G401 (cell line): ENCODE measurements around the gene KRT79. TPM values are rescaled to one million over a fixed set of nuclear protein-coding genes. Genes with fewer than 3 reads are reported as not detected.

Source experiments
- DNase-seq: peaks from one replicate; pipeline ENCODE4 v3.0.0-alpha.2; 2015; ENCODE audit warnings: low spot score
- in situ Hi-C: cut with HindIII; loops from 2 replicates; pipeline ENCODE4 v1.10.0; 2016; ENCODE audit warnings: low sequenced_read_pairs, mixed read lengths
- total RNA-seq: library from RNA; depleted of rRNA; stranded (reverse); fragments of >200 nt; shearing (Covaris generic); gene quantifications from 2 replicates; pipeline ENCODE4 v1.2.3, GENCODE V29; 2014; rRNA removed

Gene KRT79
- total RNA-seq, 1 experiment from 2014 or later = not detected

GRCh38 chr12:52784909-52785308 lies 49.2 kb downstream of the KRT79 start:
- DNase-seq = no peak
- in situ Hi-C loops = no loop called here

DNA sequence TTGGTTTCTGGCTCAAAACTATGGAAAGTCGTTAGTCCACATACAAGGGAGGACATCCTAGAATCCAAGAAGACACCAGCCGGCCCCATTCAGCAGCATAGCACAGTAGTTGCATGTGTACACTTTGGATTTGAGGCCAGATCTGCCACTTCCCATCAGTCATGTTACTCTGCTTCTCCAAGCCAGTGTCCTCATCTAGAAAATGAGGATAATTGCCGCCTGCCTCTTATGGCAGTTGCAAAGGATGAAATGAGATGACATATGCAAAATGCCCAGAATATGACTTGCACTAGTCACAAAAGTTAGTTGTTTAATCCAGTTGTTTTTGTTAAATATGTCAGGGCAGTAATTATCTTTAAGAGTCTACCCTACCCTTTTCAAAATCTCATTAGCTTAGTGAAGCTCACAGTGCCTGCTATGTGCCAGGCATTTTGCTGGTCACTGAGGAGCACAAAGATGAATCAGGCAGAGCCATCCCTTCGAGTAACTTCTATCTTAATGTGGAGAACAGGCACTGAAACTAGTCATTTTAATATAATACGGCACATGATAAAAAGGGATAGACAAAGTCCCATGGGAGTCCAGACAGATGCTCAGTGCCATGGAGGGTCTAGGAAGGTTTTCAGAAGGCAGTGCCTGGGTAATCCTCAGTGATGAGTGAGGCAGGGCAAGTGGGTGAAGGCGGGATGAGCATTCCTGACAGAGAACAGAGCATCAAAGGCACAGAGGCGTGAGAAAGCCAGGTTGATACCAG lies 50.4 kb downstream of the KRT79 start:
- in situ Hi-C loops = no loop called here
- DNase-seq = no peak

DNA sequence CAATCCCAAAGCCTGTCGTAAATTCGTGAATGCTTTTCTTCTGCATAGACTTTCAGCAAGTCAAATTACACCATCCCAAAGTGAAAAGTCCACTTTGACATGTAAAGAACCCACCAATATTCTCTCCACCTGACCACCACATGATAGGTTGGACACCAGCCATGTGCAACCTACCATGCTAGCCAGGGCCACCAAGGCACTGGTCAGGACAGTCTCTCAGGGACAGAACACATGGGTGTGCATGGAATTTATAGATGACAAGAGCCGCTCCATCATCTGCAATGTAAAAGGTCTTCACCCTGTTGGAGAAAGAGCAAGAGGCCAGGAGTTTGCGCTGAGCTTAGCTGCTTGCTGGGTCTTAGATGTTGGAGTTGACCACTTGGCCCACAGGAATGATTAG lies 51.6 kb downstream of the KRT79 start:
- in situ Hi-C loops = no loop called here
- DNase-seq = no peak

- in situ Hi-C loops = no loop called here
These were observed 52.6 kb downstream of the KRT79 start for GRCh38 chr12:52781399-52782082.

GRCh38 chr12:52779914-52780313 lies 54.2 kb downstream of the KRT79 start:
- in situ Hi-C loops = no loop called here
- no peak for DNase-seq

More at GRCh38 chr12:52781399-52782082, 52.6 kb downstream of the KRT79 start:
- DNase-seq = no peak

DNA sequence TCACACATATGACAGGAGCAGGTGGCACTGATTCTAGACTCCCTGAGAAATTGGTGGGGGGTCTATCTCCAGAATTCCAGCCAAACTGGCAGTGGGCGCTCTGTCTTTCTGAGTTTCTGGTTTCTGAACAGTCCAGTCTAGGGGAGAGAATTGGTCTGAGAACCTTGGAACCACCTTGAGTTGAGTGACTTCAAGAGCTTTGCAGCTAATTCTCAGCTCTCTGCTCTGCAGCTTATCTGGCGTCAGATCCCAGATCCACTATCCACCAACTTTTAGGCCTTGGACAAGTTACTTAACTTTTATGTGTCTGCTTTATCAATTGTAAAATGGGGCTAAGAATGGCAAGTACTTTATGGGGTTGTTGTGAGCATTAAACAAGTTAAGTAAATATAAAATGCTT lies 55.3 kb downstream of the KRT79 start:
- in situ Hi-C loops = no loop called here
- DNase-seq = no peak

DNA sequence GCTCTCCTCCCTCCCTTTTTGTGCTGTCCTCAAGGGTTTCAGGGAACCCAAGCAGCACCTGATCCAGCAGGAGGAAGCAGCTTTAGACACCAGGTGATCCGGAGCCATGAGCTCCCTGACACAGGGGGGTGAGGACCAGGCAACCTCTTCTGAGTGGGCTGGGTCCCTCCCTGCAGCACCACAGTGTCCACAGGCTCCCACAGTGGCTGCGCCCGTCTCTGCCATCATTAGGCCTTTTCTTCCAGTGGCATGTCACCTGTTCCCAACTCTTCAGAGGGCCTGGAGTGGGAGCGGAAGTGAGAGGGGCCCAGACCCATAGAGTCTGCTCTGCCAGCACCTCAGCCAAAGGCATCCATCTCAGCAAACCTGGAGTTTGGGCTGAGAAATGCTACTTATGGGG lies 56.5 kb downstream of the KRT79 start:
- in situ Hi-C loops = no loop called here
- no peak for DNase-seq

GRCh38 chr12:52776913-52777395 lies 57.2 kb downstream of the KRT79 start, which contains the start of gene KRT76:
TSS of gene KRT76 (minus strand) at chr12:52777345. CDS start at chr12:52777291, 54 bp downstream.
- in situ Hi-C loops = no loop called here
- DNase-seq = no peak

GRCh38 chr12:52776435-52776834 lies 57.7 kb downstream of the KRT79 start:
- in situ Hi-C loops = no loop called here
- DNase-seq = no peak

GRCh38 chr12:52774629-52775250 lies 59.4 kb downstream of the KRT79 start:
- no peak for DNase-seq
- in situ Hi-C loops = no loop called here

DNA sequence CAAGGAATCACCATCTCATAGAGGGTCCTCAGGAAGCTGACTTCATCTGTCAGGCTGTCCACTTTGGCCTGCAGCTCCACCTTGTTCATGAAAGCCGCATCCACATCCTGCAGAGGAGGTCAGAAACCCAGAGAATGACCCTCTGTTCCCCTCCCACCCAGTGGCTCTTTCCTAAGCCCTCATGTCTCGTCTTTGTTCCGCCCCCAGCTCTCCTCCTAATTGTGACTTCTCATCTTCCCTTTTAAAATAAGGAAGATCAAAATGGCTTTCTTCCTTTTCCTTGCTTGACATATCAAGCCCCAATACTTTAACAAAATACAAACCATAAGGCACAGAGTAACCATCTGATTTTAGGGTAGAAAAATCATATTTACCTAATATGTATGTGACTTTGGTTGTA lies 61.3 kb downstream of the KRT79 start:
- DNase-seq = no peak
- in situ Hi-C loops = no loop called here

- DNase-seq = no peak
- in situ Hi-C loops = no loop called here
These were observed 61.9 kb downstream of the KRT79 start for GRCh38 chr12:52772188-52772587.

- DNase-seq = no peak
- in situ Hi-C loops = no loop called here
These were observed 62.6 kb downstream of the KRT79 start for GRCh38 chr12:52771505-52771904.

Other genes with a start within 250 kb of the KRT79 start
- gene KRT72, start 232.8 kb downstream of the KRT79 start, total RNA-seq = not detected in 2 replicates
- not detected in 2 replicates for gene KRT73, start 215.8 kb downstream of the KRT79 start, total RNA-seq
- not detected in 2 replicates for gene KRT2, start 182.1 kb downstream of the KRT79 start, total RNA-seq
- gene KRT1, start 153.9 kb downstream of the KRT79 start, total RNA-seq = not detected in 2 replicates
- not detected in 2 replicates for gene KRT77, start 130.8 kb downstream of the KRT79 start, total RNA-seq
- not detected in 2 replicates for gene KRT76, start 57.0 kb downstream of the KRT79 start, total RNA-seq
- not detected in 2 replicates for gene KRT3, start 38.2 kb downstream of the KRT79 start, total RNA-seq
- gene KRT4, start 20.2 kb downstream of the KRT79 start, total RNA-seq = not detected in 2 replicates
- gene KRT78, start 14.7 kb upstream of the KRT79 start, total RNA-seq = 0.61 TPM in 1 of 2 replicates, not detected in the other
- gene KRT8, start 70.8 kb upstream of the KRT79 start, total RNA-seq = 3,912 and 3,929 TPM in 2 replicates
- gene KRT18, start 114.8 kb upstream of the KRT79 start, total RNA-seq = 843 and 873 TPM in 2 replicates
- 1,115 and 1,229 TPM in 2 replicates for gene EIF4B, start 172.1 kb upstream of the KRT79 start, total RNA-seq
- 13.7 and 21.0 TPM in 2 replicates for gene TNS2, start 215.8 kb upstream of the KRT79 start, total RNA-seq
- gene SPRYD3, start 245.1 kb upstream of the KRT79 start, total RNA-seq = 16.7 and 21.4 TPM in 2 replicates